Measurements from ENCODE around the gene MEX3A. TPM values are rescaled to one million over a fixed set of nuclear protein-coding genes. Genes with fewer than 3 reads are reported as not detected.

Gene MEX3A
- total RNA-seq, 1 experiment from 2014 or later = 5.0 TPM

DNA sequence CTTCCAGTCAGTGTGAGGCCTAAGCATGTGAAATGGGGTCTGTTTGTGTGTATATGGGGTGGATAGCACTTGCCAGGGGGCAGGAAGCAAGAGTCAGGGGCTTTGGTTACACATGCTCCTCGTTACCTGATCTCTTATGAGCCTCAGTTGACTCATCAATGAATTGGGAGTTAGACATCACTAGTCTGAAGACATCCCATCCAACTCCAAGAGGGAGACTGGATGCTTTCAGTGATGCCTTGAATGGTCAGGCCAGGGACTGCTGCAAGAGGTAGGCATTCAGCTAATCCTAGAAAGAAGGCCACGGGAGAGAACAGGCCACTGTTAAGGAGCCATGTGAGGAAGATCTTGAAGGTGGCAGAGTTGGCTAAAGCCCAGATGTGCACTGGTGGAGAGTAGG is 15.0 kb downstream of the MEX3A start:
- TF ChIP-seq, protein P1, sequence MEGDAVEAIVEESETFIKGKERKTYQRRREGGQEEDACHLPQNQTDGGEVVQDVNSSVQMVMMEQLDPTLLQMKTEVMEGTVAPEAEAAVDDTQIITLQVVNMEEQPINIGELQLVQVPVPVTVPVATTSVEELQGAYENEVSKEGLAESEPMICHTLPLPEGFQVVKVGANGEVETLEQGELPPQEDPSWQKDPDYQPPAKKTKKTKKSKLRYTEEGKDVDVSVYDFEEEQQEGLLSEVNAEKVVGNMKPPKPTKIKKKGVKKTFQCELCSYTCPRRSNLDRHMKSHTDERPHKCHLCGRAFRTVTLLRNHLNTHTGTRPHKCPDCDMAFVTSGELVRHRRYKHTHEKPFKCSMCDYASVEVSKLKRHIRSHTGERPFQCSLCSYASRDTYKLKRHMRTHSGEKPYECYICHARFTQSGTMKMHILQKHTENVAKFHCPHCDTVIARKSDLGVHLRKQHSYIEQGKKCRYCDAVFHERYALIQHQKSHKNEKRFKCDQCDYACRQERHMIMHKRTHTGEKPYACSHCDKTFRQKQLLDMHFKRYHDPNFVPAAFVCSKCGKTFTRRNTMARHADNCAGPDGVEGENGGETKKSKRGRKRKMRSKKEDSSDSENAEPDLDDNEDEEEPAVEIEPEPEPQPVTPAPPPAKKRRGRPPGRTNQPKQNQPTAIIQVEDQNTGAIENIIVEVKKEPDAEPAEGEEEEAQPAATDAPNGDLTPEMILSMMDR (IDR thresholded peaks at IDR 0.05; ENCODE audit: unreplicated experiment) = no peak
- DNase-seq = no peak
- Mint-ChIP-seq H3K27me3 (ENCODE audit: unreplicated experiment) (no peaks in the 10 kb centered on the region), H3K4me3 (ENCODE audit: low read depth, unreplicated experiment) (no peak overlapping the region), H3K4me1 (ENCODE audit: low read depth, unreplicated experiment) (peaks cover 28% of the 10 kb centered on the region), H3K9me3 (ENCODE audit: low read depth, unreplicated experiment) (no peaks in the 10 kb centered on the region), H3K36me3 (ENCODE audit: insufficient read depth, unreplicated experiment) (peaks cover 74% of the 10 kb centered on the region), H3K27ac (ENCODE audit: unreplicated experiment) (peak overlapping the region; percentile 42)
- BruUV-seq (replicated peaks) = no TSS peak
- CTCF ChIA-PET = interaction anchor here (1.2 to 2.3 kb wide), 2 partner anchors 59 to 64 kb away, joined by 4 to 7 read pairs; no protein-coding TSS in a partner anchor
- intact Hi-C loops (cut with micrococcal nuclease; ENCODE audit: unreplicated experiment) = loop anchor here (5.0 kb wide), 1 partner anchor 125 kb away; the partner anchor contains the start of gene RXFP4

DNA sequence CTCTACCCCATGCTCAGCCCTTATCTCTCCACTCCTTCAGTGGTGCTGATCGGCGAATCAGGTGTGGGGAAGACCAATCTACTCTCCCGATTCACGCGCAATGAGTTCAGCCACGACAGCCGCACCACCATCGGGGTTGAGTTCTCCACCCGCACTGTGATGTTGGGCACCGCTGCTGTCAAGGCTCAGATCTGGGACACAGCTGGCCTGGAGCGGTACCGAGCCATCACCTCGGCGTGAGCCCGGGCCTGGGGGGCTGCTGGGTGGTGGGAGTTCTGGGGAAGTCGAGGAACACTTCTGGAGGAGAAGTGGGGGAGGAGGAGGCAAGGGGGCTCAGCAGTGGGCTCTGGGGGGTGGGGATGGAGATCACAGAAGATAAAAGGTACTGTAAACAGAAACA is 16.4 kb downstream of the MEX3A start:
- CTCF ChIA-PET = interaction anchor here (0.5 to 2.3 kb wide), 13 partner anchors 9 to 127 kb away, joined by 3 to 10 read pairs (median 4); partner anchors contain the start of genes LAMTOR2 and UBQLN4
- BruUV-seq (replicated peaks) = no TSS peak
- H3K27ac Mint-ChIP-seq (ENCODE audit: unreplicated experiment) = no peak overlapping the region
- H3K4me3 Mint-ChIP-seq (ENCODE audit: low read depth, unreplicated experiment) = no peak overlapping the region
- intact Hi-C loops (cut with micrococcal nuclease; ENCODE audit: unreplicated experiment) = loop anchor here (5.0 kb wide), 1 partner anchor 124 kb away; the partner anchor contains the start of gene RXFP4
- DNase-seq = no peak
- H3K9me3 Mint-ChIP-seq (ENCODE audit: low read depth, unreplicated experiment) = no peaks in the 10 kb centered on the region
- H3K27me3 Mint-ChIP-seq (ENCODE audit: unreplicated experiment) = no peaks in the 10 kb centered on the region
- peaks cover 84% of the 10 kb centered on the region for H3K36me3 Mint-ChIP-seq (ENCODE audit: insufficient read depth, unreplicated experiment)
- TF ChIP-seq, protein P1 (IDR thresholded peaks at IDR 0.05; ENCODE audit: unreplicated experiment) = no peak
- H3K4me1 Mint-ChIP-seq (ENCODE audit: low read depth, unreplicated experiment) = peaks cover 37% of the 10 kb centered on the region

DNA sequence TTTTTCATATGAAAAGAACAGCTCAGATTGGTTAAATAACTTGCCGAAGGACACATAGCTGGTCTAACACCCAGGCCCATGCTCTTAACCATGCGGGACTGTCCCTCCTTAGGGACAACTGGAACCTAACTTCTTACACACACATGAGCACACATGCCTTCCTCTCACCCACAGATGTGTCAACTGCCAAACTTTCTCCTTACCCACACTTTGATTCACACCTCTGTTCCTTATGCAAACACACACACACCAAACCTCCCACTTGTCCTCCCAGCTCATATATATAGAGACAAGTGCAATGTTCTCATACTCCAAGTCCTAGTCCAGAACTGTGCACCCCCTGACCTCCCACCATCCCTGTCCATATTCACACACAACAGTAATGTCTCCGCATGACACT is 17.1 kb downstream of the MEX3A start:
- no peaks in the 10 kb centered on the region for H3K27me3 Mint-ChIP-seq (ENCODE audit: unreplicated experiment)
- intact Hi-C loops (cut with micrococcal nuclease; ENCODE audit: unreplicated experiment) = loop anchor here (5.0 kb wide), 1 partner anchor 123 kb away; the partner anchor contains the start of gene RXFP4
- no TSS peak for BruUV-seq (replicated peaks)

DNA sequence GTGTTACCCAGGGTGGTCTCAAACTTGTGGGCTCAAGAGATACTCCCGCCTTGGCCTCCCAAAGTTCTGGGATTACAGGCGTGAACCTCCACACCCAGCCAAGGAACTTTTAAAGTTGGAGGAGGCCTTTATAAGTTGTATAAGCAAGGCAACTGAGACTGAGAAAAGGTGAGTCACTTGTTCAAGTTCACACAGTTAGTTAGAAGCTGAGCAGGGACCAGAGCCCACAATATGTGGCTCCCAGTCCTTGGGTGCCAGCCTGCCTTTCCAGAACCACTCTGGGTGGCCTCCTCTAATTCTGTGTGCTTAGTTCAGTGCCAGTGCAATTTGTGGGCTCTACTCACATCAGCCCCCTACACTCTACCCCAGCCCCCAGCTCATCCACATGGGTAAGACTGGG is 17.6 kb downstream of the MEX3A start:
- DNase-seq = no peak
- CTCF ChIA-PET = interaction anchor here (0.5 to 0.6 kb wide), 2 partner anchors 9 to 56 kb away, joined by 3 to 5 read pairs; no protein-coding TSS in a partner anchor
- Mint-ChIP-seq H3K4me3 (ENCODE audit: low read depth, unreplicated experiment) (no peak overlapping the region), H3K27ac (ENCODE audit: unreplicated experiment) (no peak overlapping the region), H3K27me3 (ENCODE audit: unreplicated experiment) (no peaks in the 10 kb centered on the region), H3K4me1 (ENCODE audit: low read depth, unreplicated experiment) (peaks cover 41% of the 10 kb centered on the region), H3K36me3 (ENCODE audit: insufficient read depth, unreplicated experiment) (peaks cover 85% of the 10 kb centered on the region), H3K9me3 (ENCODE audit: low read depth, unreplicated experiment) (no peaks in the 10 kb centered on the region)
- no TSS peak for BruUV-seq (replicated peaks)
- TF ChIP-seq, protein P1 (IDR thresholded peaks at IDR 0.05; ENCODE audit: unreplicated experiment) = no peak
- intact Hi-C loops (cut with micrococcal nuclease; ENCODE audit: unreplicated experiment) = loop anchor here (5.0 kb wide), 2 partner anchors 42 to 122 kb away; partner anchors contain the start of genes RXFP4 and SSR2

More for the DNA sequence above, 17.1 kb downstream of the MEX3A start:
- Mint-ChIP-seq H3K4me3 (ENCODE audit: low read depth, unreplicated experiment) (no peak overlapping the region), H3K9me3 (ENCODE audit: low read depth, unreplicated experiment) (no peaks in the 10 kb centered on the region), H3K36me3 (ENCODE audit: insufficient read depth, unreplicated experiment) (peaks cover 85% of the 10 kb centered on the region), H3K27ac (ENCODE audit: unreplicated experiment) (no peak overlapping the region), H3K4me1 (ENCODE audit: low read depth, unreplicated experiment) (peaks cover 41% of the 10 kb centered on the region)
- DNase-seq = no peak
- CTCF ChIA-PET = interaction anchor here (0.6 to 2.3 kb wide), 3 partner anchors 8 to 62 kb away, joined by 3 to 7 read pairs (median 3); no protein-coding TSS in a partner anchor
- TF ChIP-seq, protein P1 (IDR thresholded peaks at IDR 0.05; ENCODE audit: unreplicated experiment) = no peak

All from Calu3 (cell line).